H1 (cell line): ENCODE data around the gene HPD. TPM values are rescaled to one million over a fixed set of nuclear protein-coding genes. Genes with fewer than 3 reads are reported as not detected.

ENCODE experiments used
- CTCF ChIA-PET: fragments of 300-600 bp; sonication (Branson Sonifier 250); formaldehyde crosslinking; loops from one replicate; lab custom pipeline; 2021; ENCODE audit not compliant: partially characterized antibody; lab: Charles Lee
- POLR2A ChIA-PET: fragments of 300-600 bp; sonication (Branson Sonifier 250); formaldehyde crosslinking; loops from one replicate; lab custom pipeline; 2021; ENCODE audit warnings: inconsistent platforms; ENCODE audit not compliant: partially characterized antibody; lab: Charles Lee
- DNase-seq, 2 experiments: peaks; one replicate each; pipeline versions ENCODE4 v3.0.0 to v3.0.0-alpha.2; 2010 to 2022; ENCODE audit warnings: low spot score in 2 of 2, low read depth in 1 of 2, mixed read lengths in 1 of 2
- FAIRE-seq: peaks from 2 replicates; lab custom pipeline; 2011; peaks lifted over from hg19 to GRCh38; lab: Jason Lieb, UNC
- H2AFZ ChIP-seq: 2 replicates; pipeline ENCODE4 v1.8.1; 2012; ENCODE audit warnings: low read length, inconsistent platforms
- H2AK5ac ChIP-seq: 2 replicates; pipeline ENCODE4 v1.6.1; 2013; ENCODE audit warnings: low read depth, low read length
- H2BK120ac ChIP-seq: replicated peaks from 2 replicates; pipeline ENCODE3; 2013; ENCODE audit warnings: low read depth, low read length, inconsistent platforms
- H2BK12ac ChIP-seq: 2 replicates; pipeline ENCODE4 v1.6.1; 2013; ENCODE audit warnings: low read depth, low read length
- H2BK15ac ChIP-seq: 2 replicates; pipeline ENCODE4 v1.6.1; 2013; ENCODE audit warnings: low read length
- H2BK20ac ChIP-seq: 2 replicates; pipeline ENCODE4 v1.6.1; 2013; ENCODE audit warnings: low read length
- H2BK5ac ChIP-seq: 2 replicates; pipeline ENCODE4 v1.6.1; 2013; ENCODE audit warnings: low read depth, low read length
- H3K14ac ChIP-seq: 2 replicates; pipeline ENCODE4 v1.6.1; 2013; ENCODE audit warnings: inconsistent platforms; ENCODE audit not compliant: insufficient read length
- H3K18ac ChIP-seq: 2 replicates; pipeline ENCODE4 v1.6.1; 2013; ENCODE audit warnings: low read length; ENCODE audit errors: extremely low read depth
- H3K23ac ChIP-seq: 2 replicates; pipeline ENCODE4 v1.6.1; 2013; ENCODE audit warnings: inconsistent platforms; ENCODE audit not compliant: insufficient read length
- H3K23me2 ChIP-seq: 2 replicates; pipeline ENCODE4 v1.6.1; 2013; ENCODE audit warnings: low read depth, low read length
- H3K27ac ChIP-seq: 2 replicates; pipeline ENCODE4 v1.6.1; 2011; ENCODE audit warnings: low read depth, low read length, inconsistent platforms
- H3K27me3 ChIP-seq, 4 experiments: replicated peaks in 1 of 4; 1 replicate in 1 of 4; 2 replicates in 3 of 4; pipeline versions ENCODE4 v1.6.1 to v1.8.1; 2011 to 2013; ENCODE audit warnings: low read length in 3 of 4, mild to moderate bottlenecking in 3 of 4, inconsistent platforms in 2 of 4, mixed read lengths in 2 of 4, moderate library complexity in 1 of 4; ENCODE audit not compliant: control insufficient read depth in 3 of 4, insufficient read depth in 3 of 4; ENCODE audit errors: extremely low read depth in 1 of 4
- H3K36me3 ChIP-seq, 4 experiments: 2 replicates each; pipeline versions ENCODE4 v1.6.1 to v1.8.1; 2011 to 2013; ENCODE audit warnings: mild to moderate bottlenecking in 4 of 4, low read length in 3 of 4, moderate library complexity in 2 of 4, control low read depth in 1 of 4, inconsistent platforms in 1 of 4; ENCODE audit not compliant: insufficient read depth in 4 of 4, control insufficient read depth in 2 of 4
- H3K4ac ChIP-seq: replicated peaks from 2 replicates; pipeline ENCODE3; 2013; ENCODE audit warnings: low read length, low read depth, mixed read lengths, inconsistent platforms; ENCODE audit not compliant: insufficient read length
- H3K4me1 ChIP-seq, 4 experiments: replicated peaks in 1 of 4; 1 replicate in 1 of 4; 2 replicates in 3 of 4; pipeline versions ENCODE4 v1.6.1 to v1.8.1; 2011 to 2013; ENCODE audit warnings: low read length in 3 of 4, inconsistent platforms in 2 of 4, mixed read lengths in 1 of 4; ENCODE audit not compliant: insufficient read depth in 4 of 4, control insufficient read depth in 3 of 4
- H3K4me2 ChIP-seq, 2 experiments: 2 replicates each; pipeline versions ENCODE4 v1.6.1 to v1.8.1; 2011 to 2013; ENCODE audit warnings: low read depth in 2 of 2, low read length in 2 of 2, control low read depth in 1 of 2, inconsistent platforms in 1 of 2, mild to moderate bottlenecking in 1 of 2; ENCODE audit not compliant: insufficient read depth in 1 of 2
- H3K4me3 ChIP-seq, 4 experiments: fragments of 200-600, 300-600 bp in 1 of 4; sonication (generic), shearing (Covaris generic), sonication (Bioruptor Twin) in 1 of 4; 2 replicates each; pipeline versions ENCODE4 v1.5.1 to v1.8.1; 2011 to 2016; ENCODE audit warnings: low read length in 4 of 4, low read depth in 3 of 4, control low read depth in 2 of 4, inconsistent platforms in 2 of 4, mild to moderate bottlenecking in 2 of 4, mixed read lengths in 1 of 4, moderate library complexity in 1 of 4; ENCODE audit not compliant: insufficient read depth in 2 of 4; ENCODE audit errors: extremely low read depth in 1 of 4
- H3K56ac ChIP-seq: replicated peaks from 2 replicates; pipeline ENCODE3; 2013; ENCODE audit warnings: low read depth, mild to moderate bottlenecking, mixed read lengths, low read length, inconsistent platforms; ENCODE audit not compliant: insufficient read length
- H3K79me1 ChIP-seq: 2 replicates; pipeline ENCODE4 v1.6.1; 2013; ENCODE audit warnings: low read depth, low read length, control low read depth
- H3K79me2 ChIP-seq, 2 experiments: 2 replicates each; pipeline versions ENCODE4 v1.6.1 to v1.8.1; 2012 to 2013; ENCODE audit warnings: low read length in 2 of 2, mild to moderate bottlenecking in 2 of 2, inconsistent platforms in 1 of 2; ENCODE audit not compliant: insufficient read depth in 2 of 2, control insufficient read depth in 1 of 2
- H3K9ac ChIP-seq, 4 experiments: replicated peaks in 1 of 4; 1 replicate in 1 of 4; 2 replicates in 3 of 4; pipeline versions ENCODE4 v1.6.1 to v1.8.1; 2011 to 2013; ENCODE audit warnings: low read depth in 3 of 4, low read length in 3 of 4, control low read depth in 2 of 4, mild to moderate bottlenecking in 2 of 4, moderate library complexity in 2 of 4, inconsistent platforms in 1 of 4; ENCODE audit errors: extremely low read depth in 1 of 4
- H3K9me3 ChIP-seq, 2 experiments: 2 replicates each; pipeline versions ENCODE4 v1.6.1 to v1.8.1; 2012 to 2013; ENCODE audit warnings: mild to moderate bottlenecking in 2 of 2, moderate library complexity in 2 of 2, control low read depth in 1 of 2, inconsistent platforms in 1 of 2, low read depth in 1 of 2, low read length in 1 of 2, mixed read lengths in 1 of 2; ENCODE audit not compliant: insufficient read depth in 2 of 2
- H4K20me1 ChIP-seq, 2 experiments: replicated peaks in 1 of 2; 2 replicates each; pipeline versions ENCODE3 to v1.8.1; 2011 to 2013; ENCODE audit warnings: inconsistent platforms in 2 of 2, low read length in 2 of 2, mild to moderate bottlenecking in 1 of 2; ENCODE audit not compliant: insufficient read depth in 2 of 2, control insufficient read depth in 1 of 2
- H4K5ac ChIP-seq: 2 replicates; pipeline ENCODE4 v1.6.1; 2013; ENCODE audit warnings: low read length, low read depth, mixed read lengths, inconsistent platforms; ENCODE audit not compliant: insufficient read length
- H4K8ac ChIP-seq: 2 replicates; pipeline ENCODE4 v1.8.0; 2013; ENCODE audit warnings: mild to moderate bottlenecking, moderate library complexity, low read length, inconsistent platforms; ENCODE audit not compliant: insufficient read depth; ENCODE audit errors: extremely low read depth
- H4K91ac ChIP-seq: replicated peaks from 2 replicates; pipeline ENCODE3; 2013; ENCODE audit warnings: low read length, mixed read lengths, inconsistent platforms; ENCODE audit not compliant: insufficient read length
- RAD21 ChIP-seq, 2 experiments: IDR thresholded peaks in 1 of 2; conservative IDR thresholded peaks in 1 of 2; 2 replicates each; pipeline ENCODE4 v1.6.1; 2011; ENCODE audit warnings: low read depth in 2 of 2, low read length in 2 of 2, improper control_type of control experiment in 1 of 2, inconsistent platforms in 1 of 2, mild to moderate bottlenecking in 1 of 2, moderate library complexity in 1 of 2
- WGBS, 2 experiments: shearing (Covaris generic) in 1 of 2; methylation state at CpG; one replicate each; pipeline versions ENCODE4 v1.1.6 to v1.1.7; 2013 to 2015; ENCODE audit warnings: low lambda C conversion rate in 2 of 2, mixed read lengths in 2 of 2, inconsistent platforms in 1 of 2, low coverage in 1 of 2, missing lambda C conversion rate in 1 of 2; ENCODE audit not compliant: insufficient replicate concordance in 2 of 2, insufficient coverage in 1 of 2, insufficient read length in 1 of 2; ENCODE audit errors: extremely low coverage in 1 of 2, missing lambda C conversion rate in 1 of 2; 5-methylcytosine and 5-hydroxymethylcytosine counted together
- polyA plus RNA-seq, 7 experiments: library from polyadenylated mRNA; depleted of rRNA in 3 of 7; stranded (reverse) in 5 of 7; unstranded in 2 of 7; fragments of >200 nt in 5 of 7; fragments of 200-250 nt in 2 of 7; gene quantifications; 1 replicate in 5 of 7; 2 replicates in 1 of 7; 4 replicates in 1 of 7; pipeline versions ENCODE4 v1.2.1 to v1.2.3, GENCODE V29; 2011 to 2013; ENCODE audit warnings: missing spikeins in 2 of 7, mixed read lengths in 2 of 7
- total RNA-seq: library from RNA; stranded (reverse); fragmentation: NEBNext Ultra II Directional; extraction: Animal tissue kit (Norgen Biotek cat#: 25700); gene quantifications from 2 replicates; pipeline ENCODE4 v1.2.1, GENCODE V29; 2021
- TF ChIP-seq, protein P1 (sequence below), 3 experiments: IDR thresholded peaks; 1 replicate in 2 of 3; 2 replicates in 1 of 3; pipeline versions ENCODE4 v1.5.1 to v1.6.1; 2011; ENCODE audit warnings: low read length in 3 of 3, mild to moderate bottlenecking in 3 of 3, inconsistent platforms in 2 of 3, low read depth in 1 of 3, moderate library complexity in 1 of 3; ENCODE audit not compliant: insufficient read depth in 1 of 3; ENCODE audit errors: control extremely low read depth in 1 of 3
- TF ChIP-seq, protein P2 (sequence below): IDR thresholded peaks from 2 replicates; pipeline ENCODE4 v1.6.1; 2012; ENCODE audit warnings: inconsistent platforms

The HPD gene
- total and polyA plus RNA-seq, 2 of the 8 experiments (the other 6 are each of a cell fraction or from before 2014, with no cell fraction given) = 0.48 to 0.56 TPM

DNA sequence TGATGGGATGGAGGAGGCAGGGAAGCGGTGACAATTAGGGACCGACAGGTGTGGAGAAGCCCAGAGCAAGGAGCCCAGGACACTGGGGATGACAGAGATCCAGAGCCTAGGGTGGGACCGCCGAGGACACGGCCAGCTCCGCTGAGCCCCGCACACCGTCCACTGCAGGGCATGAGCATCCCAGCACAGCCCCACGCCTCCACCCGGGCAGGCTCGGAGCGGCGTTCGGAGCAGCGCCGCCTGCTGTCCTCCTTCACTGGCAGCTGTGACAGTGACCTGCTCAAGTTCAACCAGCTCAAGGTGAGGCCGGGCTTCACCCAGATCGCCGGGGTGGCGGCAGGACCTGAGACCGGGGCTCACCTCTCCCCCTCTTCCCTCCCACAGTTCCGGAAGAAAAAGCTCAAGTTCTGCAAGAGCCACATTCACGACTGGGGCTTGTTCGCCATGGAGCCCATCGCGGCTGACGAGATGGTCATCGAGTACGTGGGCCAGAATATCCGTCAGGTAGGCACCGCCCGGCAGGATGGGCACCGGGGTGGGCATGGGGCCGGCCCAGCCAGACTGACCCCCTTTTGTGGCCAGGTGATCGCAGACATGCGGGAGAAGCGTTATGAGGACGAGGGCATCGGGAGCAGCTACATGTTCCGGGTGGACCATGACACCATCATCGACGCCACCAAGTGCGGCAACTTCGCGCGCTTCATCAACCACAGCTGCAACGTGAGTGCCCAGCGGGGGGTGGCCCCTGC, 31.1 kb downstream of the HPD start:
- Histone ChIP-seq H3K4me2 (no peak overlapping the region), H2AK5ac (no peak overlapping the region), H3K27ac (no peak overlapping the region), H3K56ac (no peak overlapping the region), H2BK12ac (no peak overlapping the region), H3K18ac (no peak overlapping the region), H4K20me1 (peaks cover 0 to 9% of the 10 kb centered on the region in 2 experiments), H3K4me1 (no peaks in the 10 kb centered on the region), H3K4me3 (no peak overlapping the region), H3K4ac (no peak overlapping the region), H3K23me2 (no peaks in the 10 kb centered on the region), H2BK5ac (no peak overlapping the region; the same call in 1 of the 2 replicates), H3K79me2 (no peaks in the 10 kb centered on the region), H3K36me3 (peaks cover 3 to 48% (median 20%) of the 10 kb centered on the region in 4 experiments; a peak in 7 of 8 replicates), H3K9me3 (no peaks in the 10 kb centered on the region), H3K27me3 (no peaks in the 10 kb centered on the region), H2BK20ac (no peak overlapping the region), H4K91ac (no peak overlapping the region), H2AFZ (no peak overlapping the region), H4K5ac (no peak overlapping the region), H2BK15ac (no peak overlapping the region), H3K23ac (no peak overlapping the region), H3K79me1 (no peaks in the 10 kb centered on the region), H3K9ac (no peak overlapping the region), H2BK120ac (no peak overlapping the region), H3K14ac (no peak overlapping the region), H4K8ac (peak overlapping the region; percentile 14; the same call in 1 of the 2 replicates)
- whole genome bisulfite sequencing, 2 experiments = 95% methylated on average over 36 of the region's 48 CpGs; no CpG with 5 or more reads in 1 of the 2 experiments
- FAIRE-seq = no peak
- POLR2A ChIA-PET = interaction anchor here (0.7 to 6.4 kb wide), 9 partner anchors 9 to 62 kb away, joined by 3 to 50 read pairs (median 5); partner anchors contain the start of genes RHOF and SETD1B
- no peak for DNase-seq
- CTCF ChIA-PET = interaction anchor here (0.7 to 14.5 kb wide), 15 partner anchors 9 to 204 kb away, joined by 3 to 163 read pairs (median 3); partner anchors contain the start of genes CFAP251 and RHOF
- TF ChIP-seq, protein P1, sequence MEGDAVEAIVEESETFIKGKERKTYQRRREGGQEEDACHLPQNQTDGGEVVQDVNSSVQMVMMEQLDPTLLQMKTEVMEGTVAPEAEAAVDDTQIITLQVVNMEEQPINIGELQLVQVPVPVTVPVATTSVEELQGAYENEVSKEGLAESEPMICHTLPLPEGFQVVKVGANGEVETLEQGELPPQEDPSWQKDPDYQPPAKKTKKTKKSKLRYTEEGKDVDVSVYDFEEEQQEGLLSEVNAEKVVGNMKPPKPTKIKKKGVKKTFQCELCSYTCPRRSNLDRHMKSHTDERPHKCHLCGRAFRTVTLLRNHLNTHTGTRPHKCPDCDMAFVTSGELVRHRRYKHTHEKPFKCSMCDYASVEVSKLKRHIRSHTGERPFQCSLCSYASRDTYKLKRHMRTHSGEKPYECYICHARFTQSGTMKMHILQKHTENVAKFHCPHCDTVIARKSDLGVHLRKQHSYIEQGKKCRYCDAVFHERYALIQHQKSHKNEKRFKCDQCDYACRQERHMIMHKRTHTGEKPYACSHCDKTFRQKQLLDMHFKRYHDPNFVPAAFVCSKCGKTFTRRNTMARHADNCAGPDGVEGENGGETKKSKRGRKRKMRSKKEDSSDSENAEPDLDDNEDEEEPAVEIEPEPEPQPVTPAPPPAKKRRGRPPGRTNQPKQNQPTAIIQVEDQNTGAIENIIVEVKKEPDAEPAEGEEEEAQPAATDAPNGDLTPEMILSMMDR (IDR thresholded peaks at IDR 0.05; ENCODE audit: control extremely low read depth in 1 of 3, insufficient read depth in 1 of 3, low read depth in 1 of 3, low read length in 3 of 3) = peak in 2 of 3 experiments; percentile 16 to 20; a peak in 2 of 4 replicates
- peak in 1 of 2 experiments; percentile 19; a peak in 1 of 4 replicates for TF ChIP-seq RAD21 (IDR thresholded peaks at IDR 0.05 in 1 of 2, conservative IDR thresholded peaks at IDR 0.05 in 1 of 2; ENCODE audit: low read depth in 2 of 2, low read length in 2 of 2)
- TF ChIP-seq, protein P2, sequence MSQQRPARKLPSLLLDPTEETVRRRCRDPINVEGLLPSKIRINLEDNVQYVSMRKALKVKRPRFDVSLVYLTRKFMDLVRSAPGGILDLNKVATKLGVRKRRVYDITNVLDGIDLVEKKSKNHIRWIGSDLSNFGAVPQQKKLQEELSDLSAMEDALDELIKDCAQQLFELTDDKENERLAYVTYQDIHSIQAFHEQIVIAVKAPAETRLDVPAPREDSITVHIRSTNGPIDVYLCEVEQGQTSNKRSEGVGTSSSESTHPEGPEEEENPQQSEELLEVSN = no peak
